ENCODE data around the gene ANGPTL2.

ANGPTL2 gene

DNA sequence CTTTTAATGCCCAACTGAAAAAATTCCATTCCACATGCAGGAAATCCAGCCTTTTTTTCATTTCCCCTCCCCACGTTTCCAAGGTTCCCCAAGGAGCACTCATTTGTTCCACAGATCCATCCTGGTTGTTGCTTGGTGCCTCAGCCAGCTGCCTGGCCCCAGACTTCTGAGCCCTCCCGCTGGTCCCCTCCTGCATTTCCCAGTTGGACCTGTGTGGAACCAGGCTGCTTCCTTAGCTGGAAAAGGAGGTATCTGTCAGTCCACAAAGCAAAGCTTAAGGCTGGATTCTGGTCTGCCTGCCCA lies 44.8 kb downstream of the ANGPTL2 start:
- FAIRE-seq = no peak
- no peak for DNase-seq (ENCODE audit: low spot score)

DNA sequence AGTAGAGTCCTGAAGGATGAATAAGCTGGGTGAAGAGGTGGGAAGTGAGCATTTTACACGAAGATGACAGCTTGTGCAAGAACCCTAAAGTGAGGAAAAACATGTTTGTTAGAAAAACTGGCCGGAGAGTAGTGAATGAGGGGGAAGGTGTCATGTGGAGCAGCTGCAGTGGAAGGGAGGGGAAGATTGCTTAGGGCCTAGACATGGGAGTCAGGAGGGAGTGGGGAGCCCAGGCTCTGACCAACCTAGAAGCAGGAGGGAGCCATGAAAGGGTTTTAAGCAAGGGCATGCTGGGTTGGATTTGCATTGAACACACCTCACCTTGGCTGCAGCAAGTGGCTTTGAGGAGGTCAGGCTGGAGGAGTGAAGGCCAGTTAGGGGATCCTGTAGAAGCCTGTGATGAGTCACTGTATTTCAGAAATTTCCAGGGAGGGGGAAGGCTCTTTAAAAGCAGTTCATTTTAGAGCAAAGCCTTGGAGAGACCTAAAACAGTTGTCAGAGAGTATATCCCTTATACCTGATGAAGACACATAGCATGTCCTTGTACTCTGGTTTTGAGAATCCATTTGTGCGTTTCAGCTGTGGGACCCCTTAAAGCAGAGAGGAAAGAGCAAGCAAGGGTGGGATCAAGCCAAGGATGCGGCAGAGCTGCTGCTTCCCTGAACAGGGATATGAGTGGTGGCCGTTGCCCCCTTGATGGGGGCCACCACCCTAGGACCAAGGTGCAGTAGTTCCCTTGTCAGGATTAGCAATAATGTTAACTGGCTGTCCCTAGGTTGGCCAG lies 45.4 kb downstream of the ANGPTL2 start:
- DNase-seq (ENCODE audit: low spot score) (no peak), FAIRE-seq (no peak)

DNA sequence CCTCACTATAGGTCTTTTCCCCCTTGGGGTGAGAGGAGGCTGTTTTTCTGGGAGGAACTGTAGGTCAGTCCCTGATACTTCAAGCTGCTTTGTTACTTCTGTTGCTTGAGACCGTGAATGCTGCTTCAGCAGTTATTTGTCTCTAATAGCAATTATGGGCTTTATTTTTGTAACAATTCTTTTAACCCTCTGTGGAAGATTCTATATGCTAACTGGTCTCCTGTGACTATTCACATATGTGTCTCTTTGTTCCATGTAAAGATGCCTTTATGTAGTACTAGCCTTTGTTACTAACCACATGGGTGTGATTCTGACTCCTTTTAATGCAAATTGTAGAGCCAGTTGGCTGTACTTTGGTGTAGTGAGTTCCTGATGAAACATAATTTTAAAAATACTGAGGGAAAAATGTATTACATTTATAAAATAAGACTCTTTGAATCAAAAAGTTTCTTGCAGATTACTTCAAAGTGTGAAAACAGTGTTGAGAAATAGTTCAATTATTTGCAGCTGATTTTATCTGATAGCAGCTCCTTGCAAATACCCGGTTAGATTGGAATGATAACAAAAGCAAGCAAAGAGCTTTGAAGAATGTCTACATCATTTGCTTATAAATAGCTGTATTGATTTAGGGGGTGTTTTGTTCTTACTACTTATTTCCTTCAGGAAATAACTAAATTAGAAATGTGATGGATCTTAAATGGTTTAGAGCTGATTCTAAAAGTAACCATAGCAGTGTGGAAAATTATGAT lies 46.6 kb downstream of the ANGPTL2 start:
- FAIRE-seq (no peak), DNase-seq (ENCODE audit: low spot score) (no peak)

DNA sequence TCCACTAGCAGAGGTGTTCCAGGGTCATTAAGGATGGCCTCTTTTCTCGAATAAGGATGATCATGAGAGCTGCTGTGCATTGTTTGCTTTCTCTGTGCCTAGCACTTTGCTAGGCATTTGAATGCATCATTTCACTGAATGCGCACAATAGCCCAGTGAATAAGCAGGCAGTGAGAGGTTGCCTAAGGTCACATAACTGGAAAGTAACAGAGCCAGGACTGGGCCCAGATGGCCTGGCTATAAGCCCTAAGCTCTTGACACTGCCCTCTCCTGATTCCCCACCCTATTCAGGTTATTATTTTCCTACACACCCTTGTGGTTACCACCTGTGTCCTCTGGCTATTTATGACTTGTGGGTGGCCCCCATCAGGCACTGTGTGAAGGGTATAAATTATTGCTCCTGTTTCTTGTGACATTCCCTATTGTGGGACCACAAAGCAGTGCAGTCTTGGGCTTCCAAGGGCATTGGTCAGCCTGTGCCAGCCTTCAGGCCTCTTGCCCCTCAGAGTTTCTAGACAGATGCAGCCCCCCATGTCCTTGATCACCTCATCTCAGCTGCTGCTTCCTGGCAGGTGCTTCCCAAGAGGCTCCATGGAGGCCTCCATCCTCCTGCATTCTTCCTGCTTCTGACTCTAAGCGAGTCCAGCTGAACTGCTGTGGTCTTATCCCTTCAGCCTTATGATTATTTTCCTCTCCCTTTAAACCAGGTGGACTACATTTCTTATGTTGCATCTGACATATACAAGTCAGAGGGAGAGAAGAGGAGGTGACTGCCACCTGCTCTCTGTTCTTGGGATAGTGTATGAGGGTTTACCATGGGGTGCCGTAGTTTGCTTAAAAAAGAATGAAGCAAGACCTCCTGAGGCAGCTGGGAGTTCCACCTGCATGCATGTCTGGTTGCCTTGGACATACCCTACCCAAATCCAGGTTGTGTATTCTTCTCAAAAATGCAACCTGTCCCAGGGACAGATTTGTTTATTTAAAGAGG lies 47.6 kb downstream of the ANGPTL2 start:
- no peak for FAIRE-seq
- no peak for DNase-seq (ENCODE audit: low spot score)

DNA sequence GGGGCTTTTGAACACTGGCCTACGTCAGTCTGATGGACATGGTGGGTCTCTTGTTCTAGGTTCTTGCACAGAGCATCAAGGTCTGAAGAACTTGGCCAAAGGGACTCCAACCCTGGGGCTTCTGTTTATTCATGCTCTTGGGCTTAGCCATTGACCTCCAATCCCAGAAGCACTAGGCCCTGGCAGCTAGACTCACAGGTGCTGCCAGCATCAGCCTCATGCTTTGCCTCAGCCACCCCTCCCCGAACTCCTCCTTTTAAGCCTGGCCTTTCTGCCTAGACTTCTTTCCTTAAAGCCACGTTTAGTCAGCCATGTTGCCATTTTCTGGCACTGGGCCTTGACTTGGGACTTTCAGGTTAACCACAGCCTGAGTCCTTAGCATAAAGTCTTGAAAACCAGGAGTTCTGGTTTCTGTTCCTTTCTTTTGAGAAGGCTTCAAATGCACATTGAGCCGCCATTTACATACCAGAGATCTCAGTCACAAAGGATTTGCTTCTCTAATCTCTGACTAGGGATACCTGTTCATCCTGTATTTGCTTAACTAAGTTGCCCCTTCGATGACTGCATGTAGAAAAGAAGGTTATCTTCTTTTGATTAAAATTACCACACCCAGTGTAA lies 54.7 kb downstream of the ANGPTL2 start:
- DNase-seq (ENCODE audit: low spot score) (no peak), FAIRE-seq (no peak)

DNA sequence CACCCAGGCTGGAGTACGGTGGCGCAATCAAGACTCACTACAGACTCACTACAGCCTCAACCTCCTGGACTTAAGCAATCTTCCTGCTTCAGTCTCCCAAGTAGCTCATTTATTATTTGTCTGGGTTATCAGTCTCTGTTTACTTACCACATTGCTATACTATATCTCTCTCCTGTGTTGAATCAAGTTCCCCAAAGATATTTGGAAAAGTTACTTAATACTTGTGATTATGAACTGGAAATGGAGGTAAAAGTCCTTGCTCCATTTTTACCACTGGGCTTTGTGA lies 55.6 kb downstream of the ANGPTL2 start:
- DNase-seq (ENCODE audit: low spot score) (no peak), FAIRE-seq (no peak)

DNA sequence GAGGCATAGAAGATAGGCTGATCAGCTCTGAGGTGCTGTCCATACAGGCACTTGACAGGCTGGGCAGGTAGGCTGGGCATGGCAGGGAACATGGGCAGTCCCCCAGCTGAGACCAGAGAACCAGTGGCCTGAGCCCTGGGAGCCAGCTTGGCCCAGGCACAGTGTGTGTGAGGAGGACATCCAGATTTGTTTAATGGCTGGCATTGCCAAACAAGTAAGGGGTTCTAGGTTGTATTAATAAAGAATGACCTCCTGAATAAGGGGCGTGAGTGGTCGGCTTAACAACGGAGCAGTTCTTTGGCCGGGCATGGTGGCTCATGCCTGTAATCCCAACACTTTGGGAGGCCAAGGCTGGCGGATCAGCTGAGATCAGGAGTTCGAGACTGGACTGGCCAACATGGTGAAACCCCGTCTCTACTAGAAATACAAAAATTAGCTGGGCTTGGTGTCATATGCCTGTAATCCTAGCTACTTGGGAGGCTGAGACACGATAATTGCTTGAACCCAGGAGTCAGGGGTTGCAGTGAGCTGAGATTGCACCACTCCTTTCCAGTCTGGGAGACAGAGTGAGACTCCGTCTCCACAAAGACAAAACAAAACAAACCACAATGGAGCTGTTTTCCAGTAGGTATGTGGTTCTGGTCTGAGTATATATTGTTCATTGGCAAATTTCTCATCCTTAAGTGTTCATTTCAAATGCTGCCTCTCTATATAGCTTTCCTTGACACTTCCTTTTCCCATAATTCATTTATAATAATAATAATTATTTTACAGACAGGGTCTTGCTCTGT lies 56.2 kb downstream of the ANGPTL2 start:
- FAIRE-seq (no peak), DNase-seq (ENCODE audit: low spot score) (no peak)

DNA sequence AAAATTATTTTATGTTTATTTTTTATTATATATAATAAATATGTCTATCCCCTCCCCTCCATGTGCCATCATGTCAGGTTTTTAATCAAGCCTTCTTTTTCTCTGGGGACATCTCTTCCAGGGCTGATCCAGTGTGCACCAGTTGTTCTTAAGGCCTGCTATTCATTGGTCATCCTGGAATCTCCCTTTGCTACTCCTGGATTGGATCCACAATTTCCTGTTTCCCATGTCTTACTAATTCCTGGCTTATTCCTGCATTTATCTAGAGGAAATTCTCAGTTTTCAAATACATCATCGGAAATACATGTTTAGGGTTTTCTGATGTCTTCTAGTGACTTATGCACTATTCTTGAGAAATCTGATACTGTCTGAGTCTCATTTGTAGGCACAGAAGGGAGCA lies 56.8 kb downstream of the ANGPTL2 start:
- FAIRE-seq (no peak), DNase-seq (ENCODE audit: low spot score) (no peak)

DNA sequence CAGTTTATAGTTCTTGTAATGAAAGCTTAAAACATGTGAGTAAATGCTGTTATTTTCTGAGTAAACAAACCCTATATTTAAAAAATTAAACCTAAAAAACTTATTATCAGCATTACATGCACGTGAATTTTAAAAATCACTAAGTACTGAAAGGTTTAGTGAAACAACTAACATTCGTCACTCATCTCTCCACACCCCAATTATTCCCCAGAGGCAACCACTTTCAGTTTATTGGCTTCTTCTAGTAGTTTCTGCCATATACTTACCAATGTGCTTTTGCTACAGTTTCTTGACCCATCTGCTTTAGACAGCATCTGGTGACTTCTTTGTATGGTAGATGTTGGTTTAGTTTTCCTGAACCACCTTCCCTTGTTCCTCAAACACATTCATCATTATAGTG lies 58.1 kb downstream of the ANGPTL2 start:
- DNase-seq (ENCODE audit: low spot score) (no peak), FAIRE-seq (no peak)

DNA sequence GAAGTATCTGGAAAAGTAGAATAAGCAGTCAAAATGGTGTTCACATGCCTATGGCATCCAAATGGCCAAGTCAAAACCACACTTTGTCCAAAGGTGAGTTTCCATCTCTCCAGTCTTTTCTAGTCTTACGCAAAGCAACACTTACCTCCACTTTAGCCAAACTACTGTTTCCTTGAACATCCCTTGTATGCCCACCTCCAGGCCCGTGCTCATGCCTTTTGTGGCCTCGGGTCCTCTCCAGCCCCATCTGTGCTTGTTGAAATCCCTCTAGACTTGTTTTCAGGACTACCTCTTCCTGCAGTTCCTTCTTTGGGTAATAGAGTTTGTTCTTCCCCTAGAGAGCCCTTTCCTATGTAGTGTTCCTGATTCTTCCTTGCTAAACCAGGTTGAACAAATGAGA lies 61.0 kb downstream of the ANGPTL2 start:
- DNase-seq (ENCODE audit: low spot score) (no peak), FAIRE-seq (no peak)

DNA sequence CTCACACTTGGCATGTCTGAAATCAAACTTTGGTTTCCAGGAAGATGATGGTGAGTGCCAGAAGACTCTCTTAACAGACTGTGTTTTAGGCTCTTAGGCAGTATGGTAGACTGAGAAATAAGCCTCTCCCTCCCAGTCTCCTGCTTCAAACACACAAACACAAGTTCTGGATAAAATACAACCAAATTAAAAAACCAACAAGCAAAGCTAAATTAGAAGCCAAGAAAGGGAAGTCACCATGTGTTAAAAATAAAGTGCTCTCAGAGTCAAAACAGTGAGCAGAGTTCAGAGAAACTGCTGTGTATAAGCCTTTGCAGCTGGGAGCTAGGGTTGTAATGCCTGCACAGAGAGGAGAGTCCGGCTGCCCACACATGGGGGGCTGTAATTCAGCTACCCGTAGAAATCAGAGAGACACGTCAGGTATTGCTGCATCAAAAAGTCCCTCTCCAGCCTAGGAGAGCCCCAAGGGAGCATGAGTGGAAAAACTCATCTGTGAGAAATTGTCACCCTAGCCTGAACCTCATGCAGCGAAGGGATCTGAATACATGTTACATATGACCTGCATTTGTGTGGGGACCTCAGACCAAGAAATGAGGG lies 62.6 kb downstream of the ANGPTL2 start:
- FAIRE-seq (no peak), DNase-seq (ENCODE audit: low spot score) (no peak)

DNA sequence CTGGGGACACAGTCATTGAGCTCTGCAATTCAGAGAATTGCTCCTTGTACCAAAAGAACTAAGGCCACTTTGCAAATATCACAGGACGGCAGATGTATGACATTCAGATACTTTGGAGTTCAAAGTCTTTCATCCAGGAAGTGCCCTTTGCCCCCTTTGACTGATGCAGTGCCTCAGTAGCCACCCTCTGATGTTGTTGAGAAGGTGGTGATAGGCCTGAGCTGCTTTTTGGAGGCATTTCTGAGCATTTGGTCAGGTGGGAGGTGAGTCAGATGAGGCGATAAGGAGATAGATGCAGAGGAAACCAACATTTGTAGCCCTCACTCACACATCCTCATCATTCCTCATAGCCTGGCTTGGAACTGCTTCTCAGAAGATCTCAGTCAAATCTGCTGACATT lies 63.4 kb downstream of the ANGPTL2 start:
- DNase-seq (ENCODE audit: low spot score) = no peak
- FAIRE-seq = no peak

DNA sequence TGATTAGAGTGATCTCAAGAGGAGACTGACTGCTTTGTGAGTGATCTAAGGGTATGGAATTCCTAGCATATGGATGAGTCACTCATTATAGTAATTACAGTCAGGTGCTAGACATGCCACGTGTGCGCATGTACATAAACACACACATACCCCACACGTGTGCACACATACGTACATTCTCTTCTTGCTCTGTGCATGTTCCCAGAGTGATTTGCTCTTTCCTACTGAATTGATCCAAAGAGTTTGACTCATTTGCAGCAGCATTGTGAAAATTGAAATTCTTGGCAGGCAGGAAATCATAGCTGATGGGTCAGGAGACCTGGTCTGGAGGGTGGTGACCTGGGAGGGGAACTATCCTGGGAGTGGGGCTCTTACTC lies 63.8 kb downstream of the ANGPTL2 start:
- FAIRE-seq (no peak), DNase-seq (ENCODE audit: low spot score) (no peak)

DNA sequence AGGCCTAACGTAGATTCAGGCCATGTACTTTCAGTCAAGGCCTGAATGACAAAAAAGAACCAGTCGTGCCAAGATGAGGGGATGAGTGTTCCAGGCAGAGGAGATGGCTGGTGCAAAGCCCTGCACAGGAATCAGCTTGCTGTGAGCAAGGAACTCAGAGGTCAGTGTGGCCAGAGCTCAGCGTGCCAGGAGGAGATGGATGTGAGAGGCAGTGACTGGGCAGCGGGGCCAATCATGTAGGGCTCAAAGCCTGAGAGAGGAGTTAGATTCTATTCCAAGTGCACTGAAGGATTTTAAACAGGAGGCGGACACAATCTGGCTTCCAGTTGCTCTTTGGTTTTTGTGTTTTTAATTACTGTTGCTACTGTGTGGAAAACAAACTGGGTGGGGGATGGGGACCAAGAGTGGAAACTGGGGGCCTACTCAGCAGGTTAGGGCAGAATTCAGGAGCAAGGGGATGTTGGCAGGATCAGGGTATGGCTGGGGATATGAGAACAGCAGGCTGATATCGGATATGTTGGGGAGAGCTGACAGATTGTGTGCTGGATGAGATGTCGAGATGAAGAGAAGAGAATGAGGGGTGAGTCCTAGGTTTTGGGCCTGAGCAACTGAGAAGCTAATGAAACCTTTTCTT lies 64.3 kb downstream of the ANGPTL2 start:
- FAIRE-seq (no peak), DNase-seq (ENCODE audit: low spot score) (no peak)

DNA sequence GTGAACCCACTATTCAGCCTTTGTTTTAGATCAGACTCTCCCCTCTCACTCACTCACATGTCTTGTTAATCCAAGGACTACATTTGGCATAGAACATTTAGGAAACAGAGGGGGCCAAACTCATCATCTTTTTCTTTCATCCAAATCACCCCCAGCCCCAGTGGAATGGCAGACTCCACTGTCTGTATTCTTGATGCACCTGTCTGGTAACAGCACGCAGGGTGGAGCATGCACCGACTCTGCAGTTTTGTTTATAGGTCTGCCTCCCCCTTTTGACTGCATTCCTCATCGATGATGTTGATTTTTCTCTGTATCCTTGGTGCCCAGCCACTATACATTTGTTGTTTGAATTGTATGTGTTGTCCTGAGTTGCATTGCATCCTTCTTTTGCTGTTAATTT lies 66.0 kb downstream of the ANGPTL2 start:
- no peak for DNase-seq (ENCODE audit: low spot score)
- FAIRE-seq = no peak

DNA sequence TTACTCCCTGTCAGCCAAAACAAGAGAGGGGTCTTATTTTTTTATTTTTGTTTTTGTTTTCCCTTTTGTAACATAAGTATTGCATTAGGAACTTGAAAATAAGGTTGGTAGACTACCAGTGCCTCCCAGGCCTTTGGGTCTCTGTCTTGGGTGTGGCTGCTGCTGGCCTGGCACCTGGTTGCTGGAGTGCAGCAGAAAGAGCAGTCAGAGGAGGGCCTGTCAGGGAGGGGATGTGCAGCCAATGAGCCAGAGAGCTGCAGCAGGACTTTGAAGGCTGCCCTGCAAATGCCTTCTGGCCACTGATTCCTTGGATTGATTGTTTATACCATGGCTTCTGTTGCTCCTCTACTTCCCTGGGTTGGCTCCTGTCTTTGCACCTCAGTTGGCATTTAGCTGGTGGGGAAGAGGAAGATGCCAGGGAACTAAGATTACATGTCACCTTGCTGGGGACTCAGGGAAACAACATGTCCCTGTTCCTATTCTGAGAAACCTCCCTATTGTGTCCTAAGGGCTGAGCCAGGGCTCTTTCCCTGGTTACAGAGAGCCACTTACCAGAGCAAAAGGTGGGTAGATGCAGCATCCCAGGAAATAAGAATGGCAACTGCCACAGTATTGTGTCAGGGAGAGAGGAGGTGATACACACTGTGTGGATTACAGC lies 66.6 kb downstream of the ANGPTL2 start:
- DNase-seq (ENCODE audit: low spot score) = no peak
- FAIRE-seq = no peak

DNA sequence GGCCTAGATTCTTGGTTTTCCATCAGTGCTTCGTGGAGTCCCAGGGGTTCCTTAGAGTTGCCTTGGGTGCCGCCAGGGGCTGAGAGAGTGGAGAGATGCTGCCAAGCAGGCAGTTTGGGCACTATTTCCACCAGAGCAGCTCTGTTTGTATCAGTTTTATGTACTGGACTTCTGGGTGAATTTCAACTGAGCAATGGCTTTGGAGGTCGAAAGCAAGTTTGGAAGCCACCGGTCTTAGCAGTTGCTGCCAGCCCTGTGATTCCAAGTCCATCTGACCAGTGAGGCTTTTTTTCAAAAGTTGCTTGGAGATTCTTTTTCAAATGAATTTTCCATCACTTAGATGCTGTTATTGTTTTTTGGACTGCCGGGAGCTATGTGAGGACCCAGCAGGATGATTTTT lies 68.5 kb downstream of the ANGPTL2 start:
- FAIRE-seq = no peak
- no peak for DNase-seq (ENCODE audit: low spot score)

DNA sequence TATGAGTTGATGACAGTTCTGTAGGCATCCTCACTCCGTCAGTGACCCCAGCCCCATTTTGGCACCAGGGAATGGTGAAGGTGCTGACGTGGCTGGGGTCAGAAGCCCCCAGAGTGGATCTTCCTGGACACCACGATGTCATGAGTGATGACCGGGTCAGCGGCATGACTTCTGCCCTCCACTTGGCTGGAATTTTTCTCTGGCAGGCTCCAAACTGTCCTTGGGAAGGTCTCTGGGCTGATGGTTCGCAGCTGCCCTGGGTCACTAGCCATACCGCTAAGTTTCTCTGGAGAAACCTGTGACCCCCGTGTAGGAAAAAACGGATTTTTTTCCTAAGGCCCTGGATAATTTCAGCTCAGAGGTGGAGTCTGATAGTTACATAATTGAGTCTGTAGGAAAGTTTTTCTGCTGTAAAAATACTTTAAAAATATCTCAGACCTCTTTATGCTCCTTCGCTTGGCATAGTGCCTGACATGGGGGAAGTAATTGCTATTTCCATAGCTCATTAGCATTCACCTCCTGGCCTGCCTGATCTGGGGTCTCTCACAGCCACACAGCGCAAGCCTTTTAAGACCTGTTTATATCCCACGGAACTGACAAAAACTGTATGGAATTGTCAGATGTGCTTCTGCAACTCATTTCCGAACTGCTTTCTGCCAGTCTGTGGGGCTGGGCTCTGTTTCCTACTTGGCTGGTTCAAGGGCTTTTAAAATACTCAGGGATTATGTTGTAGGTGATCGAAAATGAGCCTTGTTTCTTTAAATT lies 69.2 kb downstream of the ANGPTL2 start:
- no peak for DNase-seq (ENCODE audit: low spot score)
- no peak for FAIRE-seq
